GM21825 (cell line): ENCODE measurements around the gene ARFIP1.
A peak's percentile ranks its signal among the peaks of the same experiment; 100 is the strongest.
"Not testable (repeated sequence)": the region's sequence is repeated elsewhere in the genome, so short reads cannot be mapped to it uniquely, and the experiment has no call there.

Experiments used
- ATAC-seq: cut with Tn5 transposase; IDR thresholded peaks from one replicate; pipeline ENCODE4 v1.9.1; 2021; ENCODE audit warnings: mild to moderate bottlenecking, moderate library complexity; ENCODE audit not compliant: unreplicated experiment

ARFIP1 gene

DNA sequence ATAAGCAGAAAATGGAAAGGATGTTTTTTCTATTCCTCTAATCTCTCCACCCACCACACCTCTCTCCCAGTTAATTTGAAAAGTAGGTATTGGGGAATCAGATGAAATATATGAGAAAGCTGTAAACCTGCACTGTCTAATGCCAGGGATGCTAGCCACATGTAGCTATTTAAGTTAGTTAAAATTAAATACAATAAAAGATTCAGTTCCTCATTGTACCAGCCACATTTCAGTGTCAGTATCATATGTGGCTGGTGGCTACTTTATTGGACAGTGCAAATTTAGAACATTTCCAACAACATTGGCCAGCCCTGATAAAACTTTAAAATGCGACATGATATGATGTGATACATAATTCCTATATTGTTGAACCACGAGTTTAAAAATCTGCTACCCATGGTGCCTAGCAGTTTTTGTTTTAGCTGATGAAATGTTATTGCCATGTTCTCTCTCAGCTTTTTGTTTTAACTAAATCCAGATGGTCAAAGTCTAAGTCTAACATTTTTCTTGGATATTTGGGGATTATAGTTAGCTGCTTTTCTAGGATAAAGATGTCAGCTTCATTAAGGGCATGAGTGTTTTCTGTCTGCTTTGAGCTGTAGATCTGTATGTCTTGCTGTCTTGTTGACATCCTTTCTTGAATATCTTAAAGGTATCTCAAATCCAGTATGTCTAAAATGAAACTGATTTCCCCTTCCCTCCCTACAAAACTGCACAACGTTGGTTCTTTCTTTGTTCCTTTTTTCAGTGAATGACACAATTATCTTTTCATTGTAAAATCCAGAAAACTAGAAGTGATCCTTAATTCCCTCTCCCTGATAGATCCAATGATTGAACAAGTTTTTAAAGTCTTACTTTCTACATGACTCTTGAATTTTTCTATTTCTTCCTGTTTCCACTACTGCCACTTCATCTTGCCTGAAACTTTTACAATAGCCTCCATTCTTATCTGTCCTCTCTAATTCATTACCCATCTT is 6.2 kb downstream of the ARFIP1 start:
- ATAC-seq = peak; percentile 45

DNA sequence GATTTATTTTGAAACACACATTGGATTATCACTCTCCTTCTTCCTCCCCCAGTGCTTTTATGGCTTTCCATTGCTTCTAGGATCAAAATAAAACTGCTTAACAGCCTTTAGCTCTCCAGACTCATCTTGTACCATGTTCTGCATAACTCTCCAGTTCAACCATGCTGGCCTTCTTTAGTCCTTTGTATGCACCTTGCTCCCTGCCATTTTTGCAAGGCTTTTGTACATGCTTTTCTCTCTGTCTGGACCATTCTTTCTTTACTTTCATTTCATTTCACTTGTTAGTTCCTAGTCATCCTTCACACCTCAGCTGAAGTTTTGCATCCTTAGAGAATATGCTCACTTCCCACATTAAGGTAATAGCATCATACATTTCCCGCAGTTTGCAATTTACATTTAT is 6.9 kb downstream of the ARFIP1 start:
- ATAC-seq = no peak

DNA sequence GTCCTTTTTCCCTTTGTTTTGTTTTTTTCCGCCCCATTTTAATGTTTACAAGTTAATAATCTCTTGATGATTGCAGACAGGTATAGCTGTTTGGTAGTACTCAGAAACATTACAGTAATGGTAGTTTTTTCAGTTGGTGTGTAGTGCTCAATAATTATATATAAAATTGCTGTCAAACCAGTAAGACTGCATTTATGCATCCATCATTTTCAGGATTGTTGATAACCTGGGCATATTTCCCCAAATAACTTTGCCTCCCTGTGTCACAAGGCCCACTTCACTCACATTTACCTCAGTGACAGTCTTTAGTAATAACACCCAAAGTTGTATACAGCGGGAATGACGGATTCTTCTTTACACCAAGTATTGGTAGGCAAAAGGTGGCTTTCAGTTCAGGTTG is 16.1 kb downstream of the ARFIP1 start:
- no peak for ATAC-seq

DNA sequence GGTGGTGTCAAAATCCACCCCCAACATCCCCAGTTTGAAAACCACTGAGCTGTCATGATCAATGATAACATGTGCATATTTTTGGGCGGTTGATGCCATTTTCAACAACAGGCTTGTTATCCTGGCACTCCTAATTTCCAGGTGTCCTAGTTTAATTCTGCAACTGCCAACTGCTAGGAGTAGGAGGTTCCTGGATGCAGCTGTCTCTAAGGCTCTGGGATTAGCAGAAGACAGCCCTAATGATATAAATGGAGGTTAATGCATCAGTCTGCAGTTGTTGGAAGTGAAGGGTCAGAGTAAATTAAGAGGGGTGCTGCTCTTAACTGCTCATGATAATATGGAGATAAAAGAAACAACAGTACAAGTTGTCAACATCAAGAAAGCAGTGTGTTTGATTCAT is 23.8 kb downstream of the ARFIP1 start:
- no peak for ATAC-seq

DNA sequence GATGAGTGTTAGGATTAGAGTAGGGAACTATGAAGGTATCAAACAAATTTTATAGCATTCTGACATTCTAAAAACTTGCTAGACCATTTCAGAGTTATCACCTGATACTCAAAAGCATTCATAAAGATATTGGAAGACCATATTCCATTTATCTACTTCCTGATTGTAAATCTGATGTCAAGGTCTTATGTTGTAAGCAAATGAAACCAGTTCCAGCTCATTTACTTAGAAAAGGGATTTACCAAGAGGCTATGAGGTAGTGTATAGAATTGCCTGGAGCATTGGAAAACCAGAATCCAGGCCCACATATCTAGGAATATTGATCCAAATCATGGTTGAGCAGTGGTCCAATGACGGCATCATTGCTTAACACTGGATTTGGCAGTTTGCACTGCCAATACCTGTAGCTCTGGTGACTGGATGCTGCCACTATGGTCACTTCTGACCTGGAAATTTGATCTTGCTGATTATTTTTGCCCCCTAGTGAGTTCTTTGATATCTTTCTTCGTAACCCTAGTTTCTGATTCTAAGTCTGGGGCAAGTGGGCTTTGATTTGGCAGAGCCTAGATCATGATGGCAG is 25.4 kb downstream of the ARFIP1 start:
- no peak for ATAC-seq

DNA sequence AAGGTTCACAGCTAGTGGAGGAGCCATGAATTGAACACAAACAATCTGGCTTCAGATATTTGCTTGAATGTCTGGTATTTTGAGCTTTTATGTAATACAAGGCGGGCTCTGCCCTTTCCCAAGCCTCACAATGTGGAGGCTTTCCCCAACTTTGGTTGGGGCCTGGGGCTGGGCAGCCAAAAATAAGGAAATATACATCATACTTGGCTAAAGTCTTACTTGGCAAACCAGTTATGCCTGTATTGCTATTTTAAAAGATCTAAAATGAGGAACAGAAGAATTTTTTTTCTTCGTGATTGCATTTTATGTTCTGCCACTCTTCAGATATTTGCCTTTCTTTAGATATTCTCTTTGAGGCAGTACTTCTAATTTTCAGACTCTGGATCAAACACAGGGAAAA is 26.1 kb downstream of the ARFIP1 start:
- ATAC-seq = no peak

DNA sequence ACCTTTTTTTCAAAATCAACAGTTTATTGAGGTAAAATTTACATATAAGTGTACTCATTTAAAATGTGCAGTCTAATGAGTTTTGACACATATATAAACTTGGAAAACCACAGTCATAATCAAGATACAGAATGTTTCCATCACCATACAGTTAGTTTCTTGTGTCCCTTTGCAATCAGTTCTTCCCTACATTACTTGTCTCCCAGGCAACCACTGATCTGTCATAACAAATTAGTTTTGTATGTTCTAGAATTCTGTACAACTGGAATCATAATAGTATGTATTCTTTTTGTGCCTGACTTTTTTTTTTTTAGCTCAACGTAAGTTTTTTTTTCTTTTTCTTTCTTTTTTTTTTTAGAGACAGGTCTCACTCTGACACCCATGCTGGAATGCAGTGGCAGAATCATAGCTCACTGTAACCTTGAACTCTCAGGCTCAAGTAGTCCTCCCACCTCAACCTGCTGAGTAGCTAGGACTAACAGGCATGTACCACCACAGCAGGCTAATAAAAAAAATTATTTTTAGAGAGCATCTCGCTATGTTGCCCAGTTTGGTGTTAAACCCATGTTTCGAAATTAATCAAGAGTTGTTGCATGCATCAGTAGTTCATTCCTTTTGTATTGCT is 26.9 kb downstream of the ARFIP1 start:
- no peak for ATAC-seq

DNA sequence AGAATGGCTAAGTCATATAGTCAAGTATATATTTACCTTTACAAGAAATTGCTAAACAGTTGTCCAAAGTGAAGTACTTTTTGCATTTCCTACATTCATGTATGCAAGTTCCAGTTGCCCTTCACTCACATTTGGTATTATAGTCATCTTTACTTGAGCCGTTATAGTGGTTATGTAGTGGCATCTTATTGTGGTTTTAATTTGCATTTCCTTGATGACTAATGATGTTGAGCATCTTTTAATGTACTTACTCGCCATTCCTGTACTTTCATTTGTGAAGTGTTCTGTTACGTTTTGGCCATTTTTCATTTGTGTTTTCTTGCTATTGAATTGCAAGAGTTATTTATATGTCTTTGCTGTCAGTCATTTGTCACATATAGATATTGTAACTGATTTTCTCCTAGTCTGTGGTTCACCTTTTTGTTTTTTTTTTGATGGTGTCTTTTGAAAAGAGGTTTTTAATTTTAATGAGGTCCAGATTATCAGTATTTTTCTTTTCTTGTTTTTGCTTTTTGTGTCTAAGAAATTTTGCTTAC is 27.6 kb downstream of the ARFIP1 start:
- no peak for ATAC-seq

DNA sequence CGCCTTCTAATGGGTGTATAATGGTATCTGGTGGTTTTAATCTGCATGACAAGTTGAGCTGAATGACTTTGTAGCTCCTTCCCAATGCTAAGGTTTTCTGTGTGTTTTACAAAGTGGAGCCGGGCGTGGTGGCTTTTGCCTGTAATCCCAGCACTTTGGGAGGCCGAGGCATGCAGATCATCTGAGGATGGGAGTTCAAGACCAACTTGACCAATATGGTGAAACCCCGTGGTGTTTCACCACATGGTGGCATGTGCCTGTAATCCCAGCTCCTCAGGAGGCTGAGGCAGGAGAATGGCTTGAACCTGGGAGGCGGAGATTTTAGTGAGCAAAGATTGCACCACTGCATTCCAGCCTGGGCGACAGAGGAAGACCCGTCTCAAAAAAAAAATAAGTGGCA is 28.9 kb downstream of the ARFIP1 start:
- no peak for ATAC-seq

DNA sequence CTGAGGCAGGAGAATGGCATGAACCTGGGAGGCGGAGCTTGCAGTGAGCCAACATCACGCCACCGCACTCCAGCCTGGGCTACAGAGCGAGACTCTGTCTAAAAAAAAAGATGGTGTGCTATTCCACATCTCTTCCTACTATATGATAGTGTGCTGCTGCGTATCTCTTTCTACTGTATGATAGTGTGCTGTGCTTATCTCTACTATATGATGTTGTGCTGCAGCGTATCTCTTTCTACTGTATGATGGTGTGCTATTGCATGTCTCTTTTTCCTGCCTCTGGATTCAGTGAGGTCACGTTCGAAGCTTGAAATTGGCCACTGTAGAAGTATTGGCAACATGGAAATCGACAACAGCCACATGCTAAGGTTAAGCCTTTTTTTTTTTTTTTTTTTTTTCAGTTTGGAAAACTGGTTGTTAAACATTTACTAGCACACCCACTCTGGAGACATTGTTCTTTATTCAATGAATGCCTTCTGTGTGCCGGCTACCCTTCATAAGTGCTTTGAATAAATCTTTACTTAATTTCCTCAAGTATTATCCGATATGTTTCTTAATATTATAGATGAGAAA is 31.0 kb downstream of the ARFIP1 start:
- no peak for ATAC-seq

DNA sequence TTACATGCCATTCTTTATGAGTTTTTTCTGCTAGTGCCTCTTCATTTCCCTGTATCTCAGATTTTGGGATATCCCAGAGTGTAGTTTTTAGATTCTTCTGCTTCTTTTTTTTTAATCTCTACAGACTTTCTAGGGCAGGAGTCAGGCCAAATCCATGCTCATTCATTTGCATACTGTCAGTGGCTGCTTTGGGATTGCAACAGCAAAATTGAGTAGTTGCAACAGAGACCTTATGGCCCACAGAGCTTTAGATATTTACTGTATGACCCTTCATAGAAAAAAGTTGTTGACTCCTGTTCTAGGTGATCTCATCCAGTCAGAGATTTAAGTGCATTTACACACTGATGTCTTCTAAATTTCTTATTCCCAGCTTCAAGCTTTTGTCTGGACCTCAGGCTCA is 35.3 kb downstream of the ARFIP1 start:
- ATAC-seq = no peak

DNA sequence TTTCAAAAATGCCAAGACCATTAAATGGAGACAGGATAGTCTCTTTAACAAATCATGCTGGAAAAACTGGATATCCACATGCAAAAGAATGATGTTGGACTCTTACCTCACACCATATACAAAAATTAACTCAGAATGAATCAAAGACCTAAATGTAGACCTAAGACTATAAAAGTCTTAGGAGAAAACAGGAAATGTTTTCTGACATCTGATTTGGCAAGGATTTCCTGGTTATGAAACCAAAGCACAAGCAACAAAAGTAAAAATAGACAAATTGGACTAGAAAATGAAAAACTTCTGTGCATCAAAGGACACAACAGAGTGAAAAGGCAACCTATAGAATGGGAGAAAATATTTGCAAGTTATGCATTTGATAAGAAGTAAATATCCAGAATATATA is 37.6 kb downstream of the ARFIP1 start:
- no peak for ATAC-seq

DNA sequence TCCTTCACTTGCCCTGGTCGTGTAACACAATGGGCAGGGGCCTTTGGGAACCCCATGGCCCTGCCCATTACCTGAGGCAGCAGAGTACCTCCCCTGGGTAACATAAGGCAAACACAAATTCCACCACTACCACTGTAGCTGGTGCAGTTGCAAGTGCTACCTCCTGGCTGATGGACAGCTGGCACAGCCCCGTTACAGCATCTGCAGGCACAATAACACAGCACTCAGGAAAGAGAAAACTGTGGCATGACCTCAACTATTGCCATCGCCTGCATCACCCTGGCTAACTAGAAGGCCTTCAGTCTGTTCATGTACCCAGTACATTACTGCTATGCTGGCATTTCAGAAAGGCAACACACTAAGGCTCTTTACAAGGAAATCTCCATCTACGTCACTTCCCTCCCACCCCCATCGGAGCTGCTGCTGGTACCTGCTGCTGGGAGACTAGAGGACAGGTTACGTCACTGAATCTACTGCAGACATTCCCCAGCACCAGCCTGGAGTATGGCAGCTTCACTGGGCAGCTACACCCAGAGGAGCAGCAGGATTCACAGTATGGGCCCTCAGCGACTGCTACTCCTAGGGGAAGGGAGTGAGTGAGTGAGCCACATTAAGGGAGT is 39.4 kb downstream of the ARFIP1 start:
- ATAC-seq = no peak

DNA sequence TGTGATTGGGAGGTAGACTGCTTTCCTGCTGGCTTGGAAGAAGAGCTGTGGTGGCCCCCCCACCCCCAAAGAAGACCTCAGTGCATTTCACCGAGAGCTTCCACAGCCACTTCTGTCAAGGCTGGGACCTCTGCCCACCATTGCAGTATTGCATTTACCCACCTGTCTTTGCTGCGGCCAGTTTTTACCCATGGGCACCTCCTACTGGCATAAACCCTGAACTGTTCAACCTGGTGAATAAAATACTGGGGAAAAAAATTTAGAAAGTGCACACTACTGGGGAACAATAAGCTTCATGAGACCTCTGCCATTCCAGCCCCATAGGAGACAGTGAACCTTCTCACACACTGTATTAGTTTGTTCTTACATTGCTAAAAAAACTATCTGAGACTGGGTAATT is 40.3 kb downstream of the ARFIP1 start:
- no peak for ATAC-seq

DNA sequence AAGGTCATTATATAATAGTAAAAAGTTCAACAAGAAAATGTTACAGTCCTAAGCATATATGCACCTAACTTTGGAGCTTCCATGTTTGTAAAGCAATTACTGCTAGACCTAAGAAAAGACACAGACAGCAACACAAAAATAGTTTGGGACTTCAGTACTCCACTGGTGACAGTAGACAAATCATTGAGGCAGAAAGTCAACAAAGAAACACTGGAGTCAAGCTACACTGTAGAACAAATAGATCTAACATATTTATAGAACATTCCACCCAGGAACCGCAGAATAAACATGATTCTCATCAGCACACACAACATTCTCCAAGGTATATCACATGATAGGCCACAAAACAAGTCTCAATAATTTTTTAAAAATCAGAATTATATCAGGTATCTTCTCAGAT is 42.6 kb downstream of the ARFIP1 start:
- ATAC-seq = no peak

DNA sequence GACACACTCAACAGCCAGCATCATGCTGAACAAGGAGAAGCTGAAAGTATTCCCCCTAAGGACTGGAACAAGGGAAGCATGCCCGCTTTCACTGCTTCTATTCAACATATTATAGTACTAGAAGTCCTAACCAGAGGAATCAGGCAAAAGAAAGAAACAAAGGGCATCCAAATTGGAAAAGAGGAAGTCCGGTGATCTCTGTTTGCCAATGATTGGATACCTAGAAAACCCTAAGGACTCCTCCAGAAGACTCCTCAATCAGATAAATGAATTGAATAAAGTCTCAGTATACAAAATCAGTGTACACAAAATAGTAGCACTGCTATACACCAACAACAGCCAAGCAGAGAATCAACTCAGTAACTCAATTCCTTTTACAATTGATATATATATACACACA is 44.8 kb downstream of the ARFIP1 start:
- no peak for ATAC-seq

DNA sequence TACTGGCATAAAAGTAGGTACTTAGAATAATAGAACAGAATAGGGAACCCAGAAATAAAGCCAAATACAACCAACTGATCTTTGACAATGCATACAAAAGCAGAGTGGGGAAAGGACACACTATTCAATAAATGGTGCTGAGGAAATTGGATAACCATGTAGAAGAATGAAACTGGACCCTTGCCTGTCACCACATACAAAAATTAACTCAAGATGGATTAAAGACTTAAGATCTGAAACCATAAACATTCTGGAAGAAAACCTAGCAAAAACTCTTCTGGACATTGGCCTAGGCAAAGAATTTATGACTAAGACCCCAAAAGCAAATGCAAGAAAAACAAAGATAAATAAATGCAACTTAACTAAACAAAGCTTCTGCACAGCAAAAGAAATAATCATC is 45.6 kb downstream of the ARFIP1 start:
- ATAC-seq = no peak

DNA sequence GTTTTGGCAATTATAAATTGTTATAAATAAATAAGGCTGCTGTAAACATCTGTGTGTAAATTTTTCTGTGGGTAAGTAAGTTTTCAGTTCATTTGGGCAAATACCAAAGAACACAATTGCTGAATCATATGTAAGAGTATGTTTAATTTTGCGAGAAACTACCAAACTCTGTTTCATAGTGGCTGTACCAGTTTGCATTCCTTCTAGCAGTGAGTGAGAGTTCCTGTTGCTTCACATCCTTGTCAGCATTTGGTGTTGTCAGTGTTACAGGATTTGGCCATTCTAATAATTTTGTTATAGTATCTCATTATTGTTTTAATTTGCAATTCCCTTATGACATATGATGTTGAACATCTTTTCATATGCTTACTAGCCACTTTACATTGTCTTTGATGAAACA is 48.4 kb downstream of the ARFIP1 start:
- no peak for ATAC-seq

DNA sequence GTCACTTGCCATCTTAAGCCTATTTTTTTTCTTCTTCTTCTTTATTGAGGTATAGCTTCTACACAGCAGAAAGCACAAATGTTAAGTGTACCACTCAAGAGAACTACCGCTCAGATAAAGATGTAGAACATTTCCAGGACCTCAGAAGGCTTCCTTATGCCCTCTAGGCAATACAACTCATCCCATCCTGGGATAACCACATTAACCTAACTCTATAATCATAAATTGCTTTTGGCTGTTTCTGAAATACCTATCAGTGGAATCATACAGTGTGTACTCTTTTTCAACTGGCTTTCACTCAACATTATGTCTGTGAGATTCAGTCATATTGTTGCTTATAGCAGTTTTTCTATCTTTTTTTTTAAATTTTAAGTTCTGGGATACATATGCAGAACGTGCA is 51.7 kb downstream of the ARFIP1 start:
- ATAC-seq = no peak

DNA sequence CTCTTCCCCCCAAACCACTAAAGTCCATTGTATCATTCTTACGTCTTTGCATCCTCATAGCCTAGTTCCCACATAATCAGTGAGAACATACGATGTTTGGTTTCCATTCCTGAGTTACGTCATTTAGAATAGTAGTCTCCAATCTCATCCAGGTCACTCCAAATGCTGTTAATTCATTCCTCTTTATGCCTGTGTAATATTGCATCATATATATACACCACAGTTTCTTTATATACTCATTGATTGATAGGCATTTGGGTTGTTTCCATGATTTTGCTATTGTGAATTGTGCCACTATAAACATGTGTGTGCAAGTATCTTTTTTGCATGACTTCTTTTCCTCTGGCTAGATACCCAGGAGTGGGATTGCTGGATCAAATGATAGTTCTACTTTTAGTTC is 57.2 kb downstream of the ARFIP1 start:
- ATAC-seq = no peak

DNA sequence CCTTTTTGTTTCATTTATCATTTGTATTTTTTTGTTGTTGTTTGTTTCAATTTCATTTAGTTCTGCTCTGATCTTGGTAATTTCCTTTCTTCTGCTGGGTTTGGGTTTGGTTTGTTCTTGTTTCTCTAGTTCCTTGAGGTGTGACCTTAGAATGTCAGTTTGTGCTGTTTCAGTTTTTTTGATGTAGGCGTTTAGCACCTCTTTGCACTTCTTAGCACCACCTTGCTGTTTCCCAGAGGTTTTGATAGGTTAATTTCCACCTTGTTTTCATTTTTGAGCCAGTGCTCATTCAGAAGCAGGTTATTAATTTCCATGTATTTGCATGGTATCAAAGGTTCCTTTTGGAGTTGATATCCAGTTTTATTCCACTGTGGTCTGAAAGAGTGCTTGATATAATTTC is 60.0 kb downstream of the ARFIP1 start:
- ATAC-seq = not testable (repeated sequence)
